DND-41 (cell line): ENCODE data around the gene LIPG.

Experiments
- ATAC-seq: fragments of 200-7000 bp; cut with Tn5 transposase; 3 replicates; pipeline ENCODE4 v1.9.1; 2021; ENCODE audit warnings: low read depth; ENCODE audit not compliant: insufficient read depth
- DNase-seq: peaks from one replicate; pipeline ENCODE4 v3.0.0-alpha.2; 2020
- H2AFZ ChIP-seq: 2 replicates; pipeline ENCODE4 v1.6.0; 2012; ENCODE audit warnings: low read depth, low read length
- H3K27ac ChIP-seq: 2 replicates; pipeline ENCODE4 v1.5.1; 2012; ENCODE audit warnings: low read length, inconsistent platforms
- H3K27me3 ChIP-seq: fragments of 200-600 bp; sonication (generic); 2 replicates; pipeline ENCODE4 v1.6.0; 2012; ENCODE audit warnings: low read length, mild to moderate bottlenecking, inconsistent platforms; ENCODE audit not compliant: insufficient read depth, poor library complexity
- H3K36me3 ChIP-seq: 2 replicates; pipeline ENCODE4 v1.5.1; 2012; ENCODE audit warnings: low read length, inconsistent platforms; ENCODE audit not compliant: insufficient read depth
- H3K4me1 ChIP-seq: 2 replicates; pipeline ENCODE4 v1.5.1; 2012; ENCODE audit warnings: mild to moderate bottlenecking, low read length; ENCODE audit not compliant: insufficient read depth
- H3K4me2 ChIP-seq: 2 replicates; pipeline ENCODE4 v1.6.0; 2012; ENCODE audit warnings: mild to moderate bottlenecking, moderate library complexity, low read length, inconsistent platforms; ENCODE audit not compliant: insufficient read depth
- H3K4me3 ChIP-seq, 2 experiments: fragments of 200-600 bp in 1 of 2; shearing (Covaris generic) in 1 of 2; 2 replicates each; pipeline ENCODE4 v1.5.1; 2012 to 2016; ENCODE audit warnings: inconsistent platforms in 2 of 2, low read length in 2 of 2, mild to moderate bottlenecking in 2 of 2, low read depth in 1 of 2, moderate library complexity in 1 of 2
- H3K79me2 ChIP-seq: 2 replicates; pipeline ENCODE4 v1.6.0; 2012; ENCODE audit warnings: low read length, inconsistent platforms; ENCODE audit not compliant: insufficient read depth
- H3K9ac ChIP-seq: 2 replicates; pipeline ENCODE4 v1.6.0; 2012; ENCODE audit warnings: low read depth, mild to moderate bottlenecking, inconsistent platforms, low read length, moderate library complexity
- H3K9me3 ChIP-seq: 2 replicates; pipeline ENCODE4 v1.5.1; 2012; ENCODE audit warnings: low read length, moderate library complexity, mild to moderate bottlenecking, inconsistent platforms; ENCODE audit not compliant: insufficient read depth, severe bottlenecking
- H4K20me1 ChIP-seq: 2 replicates; pipeline ENCODE4 v1.6.0; 2012; ENCODE audit warnings: low read length; ENCODE audit not compliant: insufficient read depth
- EZH2 ChIP-seq: IDR thresholded peaks from 3 replicates; pipeline ENCODE4 v1.6.1; 2012; ENCODE audit warnings: borderline replicate concordance, low read depth, mild to moderate bottlenecking, moderate library complexity, low read length, inconsistent platforms; ENCODE audit not compliant: severe bottlenecking
- TF ChIP-seq, protein P1 (sequence below): IDR thresholded peaks from 2 replicates; pipeline ENCODE4 v1.5.1; 2012; ENCODE audit warnings: borderline replicate concordance, low read length, moderate library complexity, mild to moderate bottlenecking; ENCODE audit not compliant: poor library complexity, severe bottlenecking; ENCODE audit errors: extremely low read depth

LIPG gene

GRCh38 chr18:49563701-49564517, 2.1 kb downstream of the LIPG start:
- TF ChIP-seq, protein P1, sequence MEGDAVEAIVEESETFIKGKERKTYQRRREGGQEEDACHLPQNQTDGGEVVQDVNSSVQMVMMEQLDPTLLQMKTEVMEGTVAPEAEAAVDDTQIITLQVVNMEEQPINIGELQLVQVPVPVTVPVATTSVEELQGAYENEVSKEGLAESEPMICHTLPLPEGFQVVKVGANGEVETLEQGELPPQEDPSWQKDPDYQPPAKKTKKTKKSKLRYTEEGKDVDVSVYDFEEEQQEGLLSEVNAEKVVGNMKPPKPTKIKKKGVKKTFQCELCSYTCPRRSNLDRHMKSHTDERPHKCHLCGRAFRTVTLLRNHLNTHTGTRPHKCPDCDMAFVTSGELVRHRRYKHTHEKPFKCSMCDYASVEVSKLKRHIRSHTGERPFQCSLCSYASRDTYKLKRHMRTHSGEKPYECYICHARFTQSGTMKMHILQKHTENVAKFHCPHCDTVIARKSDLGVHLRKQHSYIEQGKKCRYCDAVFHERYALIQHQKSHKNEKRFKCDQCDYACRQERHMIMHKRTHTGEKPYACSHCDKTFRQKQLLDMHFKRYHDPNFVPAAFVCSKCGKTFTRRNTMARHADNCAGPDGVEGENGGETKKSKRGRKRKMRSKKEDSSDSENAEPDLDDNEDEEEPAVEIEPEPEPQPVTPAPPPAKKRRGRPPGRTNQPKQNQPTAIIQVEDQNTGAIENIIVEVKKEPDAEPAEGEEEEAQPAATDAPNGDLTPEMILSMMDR, result no peak
- TF ChIP-seq EZH2, result no peak
- DNase-seq (no peak), ATAC-seq (no peak)
- Histone ChIP-seq H3K4me3 (no peak overlapping the region), H3K9me3 (no peaks in the 10 kb centered on the region), H3K36me3 (no peaks in the 10 kb centered on the region), H3K9ac (no peak overlapping the region), H4K20me1 (no peaks in the 10 kb centered on the region), H3K4me1 (no peaks in the 10 kb centered on the region), H3K79me2 (no peaks in the 10 kb centered on the region), H2AFZ (no peak overlapping the region), H3K27me3 (peaks cover 35% of the 10 kb centered on the region), H3K4me2 (no peak overlapping the region), H3K27ac (no peak overlapping the region)

- ATAC-seq (no peak), DNase-seq (no peak)
- Histone ChIP-seq H3K27ac (no peak overlapping the region), H3K36me3 (no peaks in the 10 kb centered on the region), H3K27me3 (peaks cover 35% of the 10 kb centered on the region), H3K4me1 (no peaks in the 10 kb centered on the region), H3K4me3 (no peak overlapping the region), H4K20me1 (no peaks in the 10 kb centered on the region), H3K9me3 (no peaks in the 10 kb centered on the region), H3K9ac (no peak overlapping the region), H3K79me2 (no peaks in the 10 kb centered on the region), H2AFZ (no peak overlapping the region), H3K4me2 (no peak overlapping the region)
- TF ChIP-seq EZH2, result no peak
- TF ChIP-seq, protein P1, result no peak
Observed at GRCh38 chr18:49564518-49564834, 2.6 kb downstream of the LIPG start.

- ATAC-seq (no peak), DNase-seq (no peak)
- no peak overlapping the region for H3K9ac ChIP-seq
- H3K36me3 ChIP-seq, result no peaks in the 10 kb centered on the region
- H3K9me3 ChIP-seq, result no peaks in the 10 kb centered on the region
- no peak overlapping the region for H3K27ac ChIP-seq
- no peaks in the 10 kb centered on the region for H4K20me1 ChIP-seq
- H3K79me2 ChIP-seq, result no peaks in the 10 kb centered on the region
- H3K4me2 ChIP-seq, result no peak overlapping the region
- H3K4me1 ChIP-seq, result no peaks in the 10 kb centered on the region
- peaks cover 35% of the 10 kb centered on the region for H3K27me3 ChIP-seq
- no peak overlapping the region for H3K4me3 ChIP-seq
- no peak overlapping the region for H2AFZ ChIP-seq
- TF ChIP-seq, protein P1, result no peak
- no peak for TF ChIP-seq EZH2
Observed at GRCh38 chr18:49565101-49565500, 3.2 kb downstream of the LIPG start.
